ENCODE results near the gene SPOCK1. TPM values are rescaled to one million over a fixed set of nuclear protein-coding genes. Genes with fewer than 3 reads are reported as not detected.

The SPOCK1 gene
- total RNA-seq, 1 donor from 2014 or later = 900 TPM

DNA sequence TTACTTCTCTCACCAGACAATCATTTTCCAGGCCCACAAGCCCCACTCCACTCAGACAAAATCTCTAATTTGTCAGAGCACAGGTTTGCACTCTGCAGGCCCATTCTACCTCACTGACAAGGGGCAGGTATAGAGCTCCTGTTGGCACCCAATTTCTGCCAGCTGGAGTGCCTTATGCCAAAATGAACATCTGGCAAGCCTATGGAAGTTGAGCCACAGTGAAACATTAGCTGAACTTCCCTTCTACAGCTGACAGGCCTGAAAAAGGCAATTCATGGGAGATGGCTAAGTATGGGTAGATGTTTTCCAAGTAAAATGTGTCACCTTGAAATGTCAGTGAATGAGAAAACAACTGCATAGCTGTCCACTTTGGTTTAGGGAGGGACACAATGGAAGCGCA is 87.0 kb downstream of the SPOCK1 start:
- Mint-ChIP-seq H3K36me3 (ENCODE audit: unreplicated experiment) (peaks cover 12% of the 10 kb centered on the region), H3K9me3 (ENCODE audit: unreplicated experiment) (peaks cover 9% of the 10 kb centered on the region)

DNA sequence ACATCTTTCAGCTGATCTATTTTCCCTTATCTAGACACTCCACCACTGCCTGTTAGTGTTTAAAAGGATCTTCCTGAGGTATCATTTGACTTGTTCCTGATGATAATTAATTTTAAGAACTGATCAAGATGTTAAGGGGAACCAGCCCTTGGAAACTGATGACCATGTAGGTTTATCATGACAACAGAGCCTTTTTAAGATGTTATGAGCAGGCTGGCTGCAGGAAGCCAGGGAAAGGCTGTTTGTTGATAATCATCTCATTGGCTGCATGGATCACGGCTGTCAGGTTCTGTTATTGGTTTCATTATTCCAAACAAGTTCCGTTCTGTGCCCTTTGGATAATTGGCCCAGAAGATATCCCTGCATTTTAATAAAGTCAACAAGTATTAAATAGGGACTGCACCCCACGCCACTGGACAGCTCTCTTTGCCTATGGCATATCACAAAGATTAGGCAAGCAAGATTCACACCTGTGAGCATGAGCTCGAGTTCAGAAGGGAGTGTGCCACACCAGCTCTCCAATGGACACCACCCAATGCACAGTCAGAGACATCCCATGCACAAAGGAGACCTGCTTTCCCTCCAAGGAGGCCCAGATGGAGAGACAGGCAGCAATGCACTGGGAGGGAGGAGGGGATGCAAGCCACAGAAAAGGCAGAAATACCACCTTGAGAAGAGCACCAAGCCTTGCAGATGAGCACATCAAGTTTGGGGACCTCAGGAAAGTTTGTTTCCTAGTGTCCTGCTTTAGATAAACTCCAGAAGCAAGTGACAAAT is 88.7 kb downstream of the SPOCK1 start:
- no peak for DNase-seq (ENCODE audit: extremely low spot score, unreplicated experiment)
- Mint-ChIP-seq H3K4me3 (ENCODE audit: unreplicated experiment) (no peak overlapping the region), H3K27ac (ENCODE audit: unreplicated experiment) (no peak overlapping the region), H3K27me3 (ENCODE audit: unreplicated experiment) (no peaks in the 10 kb centered on the region), H3K4me1 (ENCODE audit: unreplicated experiment) (peaks cover 10% of the 10 kb centered on the region), H3K36me3 (ENCODE audit: unreplicated experiment) (peaks cover 4% of the 10 kb centered on the region), H3K9me3 (ENCODE audit: unreplicated experiment) (no peaks in the 10 kb centered on the region)
- TF ChIP-seq, protein P1, sequence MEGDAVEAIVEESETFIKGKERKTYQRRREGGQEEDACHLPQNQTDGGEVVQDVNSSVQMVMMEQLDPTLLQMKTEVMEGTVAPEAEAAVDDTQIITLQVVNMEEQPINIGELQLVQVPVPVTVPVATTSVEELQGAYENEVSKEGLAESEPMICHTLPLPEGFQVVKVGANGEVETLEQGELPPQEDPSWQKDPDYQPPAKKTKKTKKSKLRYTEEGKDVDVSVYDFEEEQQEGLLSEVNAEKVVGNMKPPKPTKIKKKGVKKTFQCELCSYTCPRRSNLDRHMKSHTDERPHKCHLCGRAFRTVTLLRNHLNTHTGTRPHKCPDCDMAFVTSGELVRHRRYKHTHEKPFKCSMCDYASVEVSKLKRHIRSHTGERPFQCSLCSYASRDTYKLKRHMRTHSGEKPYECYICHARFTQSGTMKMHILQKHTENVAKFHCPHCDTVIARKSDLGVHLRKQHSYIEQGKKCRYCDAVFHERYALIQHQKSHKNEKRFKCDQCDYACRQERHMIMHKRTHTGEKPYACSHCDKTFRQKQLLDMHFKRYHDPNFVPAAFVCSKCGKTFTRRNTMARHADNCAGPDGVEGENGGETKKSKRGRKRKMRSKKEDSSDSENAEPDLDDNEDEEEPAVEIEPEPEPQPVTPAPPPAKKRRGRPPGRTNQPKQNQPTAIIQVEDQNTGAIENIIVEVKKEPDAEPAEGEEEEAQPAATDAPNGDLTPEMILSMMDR (IDR thresholded peaks at IDR 0.05) = no peak

More for the DNA sequence above, 87.0 kb downstream of the SPOCK1 start:
- Mint-ChIP-seq H3K4me3 (ENCODE audit: unreplicated experiment) (no peak overlapping the region), H3K27ac (ENCODE audit: unreplicated experiment) (no peak overlapping the region), H3K4me1 (ENCODE audit: unreplicated experiment) (peaks cover 8% of the 10 kb centered on the region), H3K27me3 (ENCODE audit: unreplicated experiment) (no peaks in the 10 kb centered on the region)
- TF ChIP-seq, protein P1 (IDR thresholded peaks at IDR 0.05) = no peak
- no peak for DNase-seq (ENCODE audit: extremely low spot score, unreplicated experiment)

DNA sequence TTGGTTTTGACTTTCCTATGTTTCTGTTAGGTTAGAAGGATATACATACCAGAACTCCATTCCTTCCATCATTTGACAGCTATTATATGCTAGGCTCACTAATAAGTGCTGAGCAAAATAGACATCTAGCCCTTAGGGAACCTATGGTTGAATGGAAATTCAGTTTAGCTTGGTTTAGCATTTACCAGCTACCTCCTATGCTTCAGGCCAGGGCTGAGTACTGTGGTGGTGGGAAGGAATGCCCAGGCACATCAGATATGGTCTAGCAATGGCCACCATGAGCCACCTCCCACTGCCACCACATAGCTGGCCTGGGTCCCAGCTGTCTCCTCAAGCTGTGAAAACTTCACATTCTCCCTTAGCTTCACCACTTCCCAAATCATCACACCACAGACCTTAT is 89.4 kb downstream of the SPOCK1 start:
- no peaks in the 10 kb centered on the region for H3K9me3 Mint-ChIP-seq (ENCODE audit: unreplicated experiment)
- H3K27ac Mint-ChIP-seq (ENCODE audit: unreplicated experiment) = no peak overlapping the region
- TF ChIP-seq, protein P1 (IDR thresholded peaks at IDR 0.05) = no peak
- peaks cover 4% of the 10 kb centered on the region for H3K36me3 Mint-ChIP-seq (ENCODE audit: unreplicated experiment)
- no peak overlapping the region for H3K4me3 Mint-ChIP-seq (ENCODE audit: unreplicated experiment)
- no peaks in the 10 kb centered on the region for H3K27me3 Mint-ChIP-seq (ENCODE audit: unreplicated experiment)
- DNase-seq (ENCODE audit: extremely low spot score, unreplicated experiment) = no peak
- peaks cover 10% of the 10 kb centered on the region for H3K4me1 Mint-ChIP-seq (ENCODE audit: unreplicated experiment)

DNA sequence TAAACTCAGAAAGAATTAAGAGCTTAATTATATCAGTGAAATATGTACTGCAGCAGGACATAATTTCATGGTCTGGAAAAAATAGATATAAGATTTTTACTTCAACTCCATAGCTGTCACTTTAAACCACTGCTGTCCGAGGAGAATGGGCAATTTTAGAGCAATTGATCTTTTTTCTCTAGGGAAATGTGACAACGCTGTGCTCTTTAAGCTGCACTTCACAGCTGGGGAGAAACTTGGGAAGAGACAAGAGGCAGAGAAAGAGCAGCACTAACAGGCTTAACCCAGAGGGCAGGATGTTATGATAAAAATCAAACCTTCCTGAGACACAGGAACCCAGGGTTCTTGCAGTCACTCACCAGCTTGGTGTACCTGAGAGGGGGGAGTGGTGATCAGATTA is 92.0 kb downstream of the SPOCK1 start:
- no peak for DNase-seq (ENCODE audit: extremely low spot score, unreplicated experiment)
- TF ChIP-seq, protein P1 (IDR thresholded peaks at IDR 0.05) = no peak
- Mint-ChIP-seq H3K4me3 (ENCODE audit: unreplicated experiment) (no peak overlapping the region), H3K4me1 (ENCODE audit: unreplicated experiment) (peaks cover 14% of the 10 kb centered on the region), H3K27ac (ENCODE audit: unreplicated experiment) (no peak overlapping the region), H3K9me3 (ENCODE audit: unreplicated experiment) (no peaks in the 10 kb centered on the region), H3K27me3 (ENCODE audit: unreplicated experiment) (no peaks in the 10 kb centered on the region), H3K36me3 (ENCODE audit: unreplicated experiment) (peaks cover 4% of the 10 kb centered on the region)

DNA sequence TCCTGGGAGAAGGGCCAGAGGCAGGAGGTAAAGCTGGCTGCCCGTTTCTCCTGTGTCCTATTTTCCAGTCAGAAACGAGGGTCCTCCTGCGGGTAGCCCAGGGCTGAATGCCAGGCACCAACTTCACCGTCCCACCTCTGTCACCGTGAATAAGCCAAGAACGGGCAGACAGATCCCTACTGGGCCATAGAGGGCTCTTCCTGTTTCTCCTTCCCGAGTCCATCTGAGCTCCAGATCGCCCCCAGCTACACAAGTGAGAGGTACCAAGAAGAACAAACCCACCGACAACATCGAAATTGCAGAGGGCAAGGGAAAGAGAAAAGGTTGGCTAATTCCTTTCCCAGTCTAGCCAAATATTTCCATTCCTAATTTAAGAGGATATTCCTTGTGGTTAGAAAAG is 93.7 kb downstream of the SPOCK1 start:
- DNase-seq (ENCODE audit: extremely low spot score, unreplicated experiment) = no peak
- no peak overlapping the region for H3K27ac Mint-ChIP-seq (ENCODE audit: unreplicated experiment)
- TF ChIP-seq, protein P1 (IDR thresholded peaks at IDR 0.05) = no peak
- no peaks in the 10 kb centered on the region for H3K9me3 Mint-ChIP-seq (ENCODE audit: unreplicated experiment)
- no peaks in the 10 kb centered on the region for H3K36me3 Mint-ChIP-seq (ENCODE audit: unreplicated experiment)
- no peaks in the 10 kb centered on the region for H3K27me3 Mint-ChIP-seq (ENCODE audit: unreplicated experiment)
- H3K4me1 Mint-ChIP-seq (ENCODE audit: unreplicated experiment) = peaks cover 14% of the 10 kb centered on the region
- H3K4me3 Mint-ChIP-seq (ENCODE audit: unreplicated experiment) = no peak overlapping the region

Measured in osteocyte (in vitro differentiated cells).